Measurements from ENCODE around the gene ALK. TPM values are rescaled to one million over a fixed set of nuclear protein-coding genes. Genes with fewer than 3 reads are reported as not detected.
"Not testable (repeated sequence)": the region's sequence is repeated elsewhere in the genome, so short reads cannot be mapped to it uniquely, and the experiment has no call there.

ALK gene
- total RNA-seq, 1 experiment from 2014 or later: 0.37 TPM

DNA sequence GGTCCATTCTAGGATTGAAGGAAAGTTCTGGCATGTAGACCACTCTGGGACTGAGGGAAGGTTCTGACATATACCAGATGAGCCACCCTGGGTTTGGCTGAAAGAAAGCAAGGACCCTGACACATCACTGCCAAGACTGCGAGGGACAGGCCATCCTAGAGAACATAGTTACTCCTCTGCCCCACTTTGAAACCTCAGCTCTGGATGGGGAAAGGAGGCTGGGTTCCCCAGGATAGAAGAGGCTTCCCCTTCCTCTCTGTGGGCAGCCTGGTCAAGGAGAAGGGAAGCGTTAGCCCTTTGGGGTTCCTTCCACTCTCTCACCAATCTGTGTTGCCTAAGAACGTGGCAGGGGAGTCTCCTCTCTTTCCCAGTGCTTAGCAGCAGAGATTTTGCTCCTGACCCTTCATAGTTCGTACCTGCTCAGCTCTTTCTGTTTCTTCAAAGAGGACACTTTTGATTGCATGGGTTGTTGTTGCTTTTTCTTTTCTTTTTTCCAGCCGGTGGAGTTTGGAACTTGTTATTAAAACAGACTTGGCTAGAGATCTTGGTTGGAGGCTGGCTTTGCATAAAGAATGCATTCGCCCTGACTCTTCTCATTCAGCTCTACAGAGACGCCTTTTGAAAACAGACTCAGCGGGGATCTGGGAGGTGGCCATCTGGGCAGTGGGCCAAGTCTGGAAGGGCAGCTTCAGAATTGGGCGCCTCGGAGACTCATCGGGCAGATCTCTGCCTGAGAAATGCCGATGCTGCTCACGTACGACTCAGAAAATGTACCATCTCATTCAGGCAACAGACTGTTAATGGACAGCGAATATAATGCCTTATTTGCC, 640.1 kb downstream of the ALK start:
- DNase-seq (ENCODE audit: low read depth): peak; percentile 67

- DNase-seq (ENCODE audit: low read depth): no peak
Observed at GRCh38 chr2:29278966-29279365, 642.4 kb downstream of the ALK start.

GRCh38 chr2:29276151-29276550, 645.2 kb downstream of the ALK start:
- no peak for DNase-seq (ENCODE audit: low read depth)

DNA sequence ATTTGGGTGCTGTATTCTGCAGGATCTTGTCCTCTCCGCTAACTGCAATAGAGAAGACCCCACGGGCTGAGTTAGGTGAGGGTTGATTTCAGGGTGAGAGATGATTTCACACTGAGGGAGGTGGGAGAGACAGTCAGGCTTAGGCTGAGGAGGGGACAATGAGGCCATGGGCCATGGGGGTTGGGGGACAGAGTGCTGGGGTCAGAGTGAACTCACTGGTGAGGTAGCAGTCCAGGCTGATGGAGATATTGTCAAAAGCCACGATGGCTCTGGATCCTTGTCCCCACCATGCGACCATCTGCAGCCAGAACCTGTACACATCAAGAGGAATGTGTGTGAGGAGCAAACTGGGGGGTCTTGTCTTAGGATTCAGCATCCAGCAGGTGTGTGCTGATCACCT, 646.2 kb downstream of the ALK start:
- no peak for DNase-seq (ENCODE audit: low read depth)

- peak; percentile 42 for DNase-seq (ENCODE audit: low read depth)
Observed at GRCh38 chr2:29273685-29274611, 647.4 kb downstream of the ALK start.

GRCh38 chr2:29273004-29273684, 648.2 kb downstream of the ALK start:
- no peak for DNase-seq (ENCODE audit: low read depth)

GRCh38 chr2:29272311-29272710, 649.1 kb downstream of the ALK start:
- no peak for DNase-seq (ENCODE audit: low read depth)

- no peak for DNase-seq (ENCODE audit: low read depth)
Observed at GRCh38 chr2:29270701-29271121, 650.7 kb downstream of the ALK start.

DNA sequence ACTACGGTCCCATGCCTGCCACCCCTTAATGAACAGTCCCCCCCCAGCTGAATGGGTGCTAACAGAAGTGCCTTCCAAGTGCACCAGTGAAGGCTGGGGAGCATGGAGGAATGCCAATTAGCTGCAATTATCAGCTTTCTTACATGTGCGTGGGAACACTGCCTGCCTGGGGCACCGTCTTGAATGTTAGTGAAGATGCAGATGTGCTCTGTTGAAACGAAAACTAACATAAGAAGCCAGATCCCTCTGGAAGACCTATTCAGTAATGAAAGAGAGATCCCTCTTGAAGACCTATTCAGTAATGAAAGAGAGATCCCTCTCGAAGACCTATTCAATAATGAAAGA, 651.6 kb downstream of the ALK start:
- DNase-seq (ENCODE audit: low read depth): no peak

DNA sequence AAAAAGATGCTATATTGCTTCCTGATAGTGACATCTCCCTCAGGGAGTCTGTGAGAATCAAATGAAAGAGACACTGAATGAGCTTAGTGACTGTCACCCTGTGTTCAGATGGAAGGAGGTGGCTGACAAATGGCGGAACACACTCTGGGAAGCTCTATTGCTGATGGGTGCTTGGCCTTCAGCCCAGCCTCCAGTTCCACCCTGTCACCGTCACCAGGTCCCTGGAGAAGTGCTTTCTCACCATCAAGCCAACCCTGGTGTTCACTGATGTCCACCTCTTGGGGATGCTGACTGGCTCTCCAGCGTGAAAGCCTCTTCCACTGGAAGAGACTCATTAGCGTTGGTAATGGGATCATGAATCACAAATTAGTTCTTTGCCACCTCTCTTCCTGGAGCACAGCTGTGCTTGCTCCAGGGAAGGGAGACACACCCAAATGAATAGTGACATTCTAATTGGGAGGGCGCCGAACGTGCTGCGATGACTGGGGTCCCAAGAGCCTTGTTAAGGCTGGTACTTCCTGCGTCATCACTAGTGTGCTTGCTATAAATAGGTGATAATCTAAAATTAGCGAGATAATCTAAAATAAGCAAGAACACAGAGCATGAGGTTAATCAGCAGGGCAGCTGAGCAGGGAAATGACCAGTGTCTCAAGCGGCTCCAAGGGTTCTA, 652.2 kb downstream of the ALK start:
- no peak for DNase-seq (ENCODE audit: low read depth)

DNA sequence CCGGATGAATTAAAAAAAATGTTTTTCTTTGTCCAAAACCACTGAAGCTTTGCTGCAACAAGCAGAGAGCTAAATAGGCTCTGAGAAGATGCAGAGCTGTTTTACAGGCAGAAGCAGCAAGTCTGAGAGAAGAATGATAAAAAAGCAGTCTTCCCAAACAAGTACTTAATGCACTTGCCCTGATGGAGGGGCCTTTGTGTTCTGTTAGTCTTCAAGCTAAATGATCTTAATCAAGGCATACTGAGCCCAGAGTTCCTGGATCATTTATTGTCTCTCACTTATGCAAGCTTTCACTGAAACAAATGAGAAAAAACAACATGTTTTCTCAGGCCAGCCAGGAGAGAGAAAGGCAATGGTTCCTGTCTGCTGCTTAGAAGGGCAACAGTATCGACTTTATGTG, 653.7 kb downstream of the ALK start:
- DNase-seq (ENCODE audit: low read depth): no peak

GRCh38 chr2:29263886-29264285, 657.5 kb downstream of the ALK start:
- no peak for DNase-seq (ENCODE audit: low read depth)

GRCh38 chr2:29262681-29263260, 658.6 kb downstream of the ALK start:
- peak; percentile 78 for DNase-seq (ENCODE audit: low read depth)

- no peak for DNase-seq (ENCODE audit: low read depth)
Observed at GRCh38 chr2:29261003-29261402, 660.4 kb downstream of the ALK start.

DNA sequence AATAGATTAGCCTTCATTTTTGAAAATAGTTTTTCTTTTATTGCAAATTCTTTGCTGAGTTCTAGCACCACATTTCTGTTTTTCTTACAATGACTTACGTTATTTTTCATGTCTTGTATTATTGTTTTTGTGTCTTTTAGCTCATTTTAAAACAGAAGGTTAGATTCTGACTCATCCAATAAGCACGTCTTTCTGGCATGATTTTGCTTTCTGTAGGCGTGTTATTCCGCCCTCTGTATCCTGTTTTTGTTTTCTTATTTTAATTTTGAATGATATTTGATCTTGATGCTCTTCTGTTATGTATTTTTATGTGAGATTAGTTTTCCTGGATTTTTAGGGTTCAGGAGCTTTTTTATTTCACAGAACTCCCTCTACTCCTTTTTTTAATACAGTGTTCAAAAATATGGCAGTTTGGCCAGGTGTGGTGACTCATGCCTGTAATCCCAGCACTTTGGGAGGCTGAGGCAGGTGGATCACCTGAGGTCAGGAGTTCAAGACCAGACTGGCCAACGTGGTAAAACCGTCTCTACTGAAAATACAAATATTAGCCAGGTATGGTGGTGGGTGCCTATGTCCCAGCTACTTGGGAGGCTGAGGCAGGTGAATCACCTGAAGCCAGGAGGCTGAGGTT, 661.1 kb downstream of the ALK start:
- peak; percentile 44 for DNase-seq (ENCODE audit: low read depth)

DNA sequence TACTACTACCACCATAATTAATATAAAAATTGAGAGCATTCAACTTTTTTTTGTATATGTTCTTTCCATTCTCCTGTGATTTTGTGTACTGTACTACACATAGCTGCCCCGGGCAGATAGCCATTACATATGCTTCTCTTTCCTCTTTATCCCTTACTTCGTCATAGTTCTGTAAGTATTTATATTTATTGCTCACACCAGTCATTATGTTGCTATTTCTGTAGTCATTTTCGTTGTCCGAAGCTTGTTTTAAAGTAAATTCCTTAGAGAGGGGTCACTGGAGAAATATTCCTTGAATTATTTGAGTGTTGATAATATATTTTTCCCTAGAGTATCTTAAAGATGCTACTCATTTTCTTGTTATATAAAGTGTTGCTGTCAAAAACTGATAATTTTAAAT, 662.2 kb downstream of the ALK start:
- DNase-seq (ENCODE audit: low read depth): no peak

DNA sequence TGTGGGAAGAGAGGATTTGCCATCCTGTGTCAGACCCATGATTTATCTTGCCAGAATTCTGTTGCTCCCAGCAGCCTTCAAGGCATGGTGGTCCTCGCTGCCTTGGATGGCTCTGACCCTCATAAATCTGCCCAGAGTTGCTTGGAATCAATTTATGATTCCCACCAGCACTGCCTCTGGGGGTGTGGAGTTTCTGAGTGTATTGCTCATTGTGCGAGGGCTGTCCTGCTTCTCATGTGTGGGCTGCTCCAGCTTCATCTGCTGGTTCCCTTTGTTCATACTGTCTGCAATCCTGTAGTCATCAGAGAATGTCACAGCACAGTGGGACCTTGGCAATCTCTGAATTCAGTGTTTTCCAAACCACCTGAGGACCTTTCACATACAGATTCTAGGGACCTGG, 666.4 kb downstream of the ALK start:
- no peak for DNase-seq (ENCODE audit: low read depth)

- DNase-seq (ENCODE audit: low read depth): not testable (repeated sequence)
Observed at GRCh38 chr2:29253495-29254275, 667.7 kb downstream of the ALK start.

GRCh38 chr2:29253026-29253425, 668.4 kb downstream of the ALK start:
- DNase-seq (ENCODE audit: low read depth): no peak

GRCh38 chr2:29251406-29251805, 670.0 kb downstream of the ALK start:
- DNase-seq (ENCODE audit: low read depth): no peak

Data from M059J (cell line).